Muscle layer of colon (tissue), 2 donors: Measurements from ENCODE around the gene APOBEC3G.
"Not testable (repeated sequence)": the region's sequence is repeated elsewhere in the genome, so short reads cannot be mapped to it uniquely, and the experiment has no call there.

Experiments
- H3K27ac ChIP-seq: one replicate; pipeline ENCODE4 v1.7.0; 2013; ENCODE audit warnings: low read depth, mild to moderate bottlenecking, low read length, moderate library complexity
- H3K27me3 ChIP-seq, 2 donors: one replicate each; pipeline ENCODE4 v1.7.0; 2013; ENCODE audit warnings: low read length in 2 of 2, mild to moderate bottlenecking in 2 of 2; ENCODE audit not compliant: insufficient read depth in 2 of 2, control insufficient read depth in 1 of 2
- H3K36me3 ChIP-seq: one replicate; pipeline ENCODE4 v1.7.0; 2013; ENCODE audit warnings: mild to moderate bottlenecking, low read length; ENCODE audit not compliant: insufficient read depth
- H3K4me1 ChIP-seq: one replicate; pipeline ENCODE4 v1.7.0; 2013; ENCODE audit warnings: mild to moderate bottlenecking, low read length; ENCODE audit not compliant: insufficient read depth
- H3K4me3 ChIP-seq, 2 donors: one replicate each; pipeline ENCODE4 v1.7.0; 2013; ENCODE audit warnings: low read length in 2 of 2, low read depth in 1 of 2, mild to moderate bottlenecking in 1 of 2, moderate library complexity in 1 of 2
- H3K9ac ChIP-seq: one replicate; pipeline ENCODE4 v1.7.0; 2013; ENCODE audit warnings: low read length
- H3K9me3 ChIP-seq: one replicate; pipeline ENCODE4 v1.7.0; 2013; ENCODE audit warnings: mild to moderate bottlenecking, low read length
- donor health status: abdominal sarcoma.
- donor health status: Adenocarcinoma of cecum.

The APOBEC3G gene

DNA sequence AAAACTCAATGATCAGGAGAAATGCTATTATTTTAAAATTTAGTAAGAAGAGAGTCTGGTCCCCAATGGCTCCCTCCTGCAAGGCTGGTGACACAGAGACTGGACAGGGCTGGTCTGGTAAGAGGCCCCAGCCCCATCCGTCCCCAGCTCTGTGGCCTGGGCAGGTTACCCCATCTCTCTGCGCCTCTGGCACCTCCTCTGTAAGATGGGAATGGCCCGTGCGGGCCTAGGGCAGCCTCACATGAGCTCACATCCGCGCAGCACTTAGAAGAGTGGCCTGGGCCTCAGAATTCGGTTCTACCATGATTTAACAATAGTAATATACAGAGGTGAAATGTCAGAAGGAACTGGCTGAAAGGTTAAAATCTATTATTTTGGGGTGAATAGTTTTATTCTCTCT, 35.2 kb upstream of the APOBEC3G start:
- no peaks in the 10 kb centered on the region for H3K9me3 ChIP-seq
- no peak overlapping the region for H3K4me3 ChIP-seq
- no peak overlapping the region for H3K9ac ChIP-seq
- no peak overlapping the region for H3K27ac ChIP-seq
- no peaks in the 10 kb centered on the region for H3K36me3 ChIP-seq
- peaks cover 10% of the 10 kb centered on the region for H3K4me1 ChIP-seq
- no peaks in the 10 kb centered on the region for H3K27me3 ChIP-seq

GRCh38 chr22:39043063-39043462, 34.0 kb upstream of the APOBEC3G start:
- not testable (repeated sequence) for H3K27me3 ChIP-seq, H3K4me1 ChIP-seq, H3K9ac ChIP-seq, H3K4me3 ChIP-seq, H3K9me3 ChIP-seq, H3K36me3 ChIP-seq, H3K27ac ChIP-seq

- not testable (repeated sequence) for H3K36me3 ChIP-seq, H3K4me1 ChIP-seq, H3K27ac ChIP-seq, H3K9me3 ChIP-seq, H3K27me3 ChIP-seq, H3K9ac ChIP-seq, H3K4me3 ChIP-seq
Observed at GRCh38 chr22:39045136-39045535, 31.9 kb upstream of the APOBEC3G start.

- not testable (repeated sequence) for H3K4me3 ChIP-seq, H3K9ac ChIP-seq, H3K4me1 ChIP-seq, H3K27ac ChIP-seq, H3K27me3 ChIP-seq, H3K9me3 ChIP-seq, H3K36me3 ChIP-seq
Observed at GRCh38 chr22:39049486-39049885, 27.6 kb upstream of the APOBEC3G start.

DNA sequence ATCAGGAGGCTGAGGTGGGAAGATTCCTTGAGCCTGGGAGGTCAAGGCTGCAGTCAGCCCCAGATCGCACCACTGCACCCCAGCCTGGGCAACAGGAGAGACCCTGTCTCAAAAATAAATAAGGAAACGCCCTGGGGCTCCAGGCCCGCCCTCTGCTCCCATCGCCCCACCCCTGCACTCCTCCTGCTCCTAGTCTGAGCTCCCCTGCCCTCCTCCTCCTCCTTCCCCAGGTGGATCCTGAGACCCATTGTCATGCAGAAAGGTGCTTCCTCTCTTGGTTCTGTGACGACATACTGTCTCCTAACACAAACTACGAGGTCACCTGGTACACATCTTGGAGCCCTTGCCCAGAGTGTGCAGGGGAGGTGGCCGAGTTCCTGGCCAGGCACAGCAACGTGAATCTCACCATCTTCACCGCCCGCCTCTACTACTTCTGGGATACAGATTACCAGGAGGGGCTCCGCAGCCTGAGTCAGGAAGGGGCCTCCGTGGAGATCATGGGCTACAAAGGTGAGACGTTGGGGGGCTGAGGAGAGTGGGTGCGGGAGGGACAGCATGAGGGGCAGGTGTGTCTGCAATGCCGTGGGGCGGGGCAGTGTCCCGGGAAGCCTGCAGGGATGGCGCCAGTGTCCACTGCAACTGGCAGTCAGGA, 25.1 kb upstream of the APOBEC3G start:
- H3K4me3 ChIP-seq, H3K36me3 ChIP-seq, H3K27me3 ChIP-seq, H3K9me3 ChIP-seq, H3K27ac ChIP-seq, H3K9ac ChIP-seq, H3K4me1 ChIP-seq: not testable (repeated sequence)

GRCh38 chr22:39055658-39056057, 21.4 kb upstream of the APOBEC3G start:
- Histone ChIP-seq H3K4me1 (no peaks in the 10 kb centered on the region), H3K36me3 (no peaks in the 10 kb centered on the region), H3K27ac (no peak overlapping the region), H3K9me3 (no peaks in the 10 kb centered on the region), H3K27me3 (no peaks in the 10 kb centered on the region), H3K4me3 (no peak overlapping the region), H3K9ac (no peak overlapping the region)

GRCh38 chr22:39061290-39061689, 15.8 kb upstream of the APOBEC3G start:
- H3K27ac ChIP-seq = not testable (repeated sequence)

GRCh38 chr22:39061951-39062350, 15.1 kb upstream of the APOBEC3G start:
- not testable (repeated sequence) for H3K36me3 ChIP-seq, H3K27ac ChIP-seq, H3K4me1 ChIP-seq, H3K9me3 ChIP-seq, H3K4me3 ChIP-seq, H3K9ac ChIP-seq, H3K27me3 ChIP-seq

More at GRCh38 chr22:39061290-39061689, 15.8 kb upstream of the APOBEC3G start:
- not testable (repeated sequence) for H3K27me3 ChIP-seq, H3K36me3 ChIP-seq, H3K4me1 ChIP-seq, H3K4me3 ChIP-seq, H3K9me3 ChIP-seq, H3K9ac ChIP-seq

DNA sequence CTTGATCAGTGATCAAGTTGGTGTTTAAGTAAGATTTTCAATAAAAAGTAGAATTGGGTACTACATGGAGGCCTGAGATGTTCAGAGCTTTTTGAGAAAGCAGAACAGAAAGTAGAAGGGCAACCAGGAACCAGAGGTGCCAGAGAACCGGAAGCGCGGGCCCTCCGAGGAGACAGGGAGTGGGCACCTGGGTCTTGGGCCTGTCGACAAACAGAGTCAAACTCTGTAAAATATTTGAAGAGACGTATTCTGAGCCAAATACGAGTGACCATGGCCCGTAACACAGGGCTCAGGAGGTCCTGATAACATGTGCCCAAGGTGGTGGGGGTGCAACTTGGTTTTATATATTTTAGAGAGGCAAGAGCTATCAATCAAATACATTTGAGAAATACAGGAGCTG, 13.2 kb upstream of the APOBEC3G start:
- not testable (repeated sequence) for H3K4me1 ChIP-seq, H3K4me3 ChIP-seq, H3K9ac ChIP-seq, H3K36me3 ChIP-seq, H3K27me3 ChIP-seq, H3K9me3 ChIP-seq, H3K27ac ChIP-seq

DNA sequence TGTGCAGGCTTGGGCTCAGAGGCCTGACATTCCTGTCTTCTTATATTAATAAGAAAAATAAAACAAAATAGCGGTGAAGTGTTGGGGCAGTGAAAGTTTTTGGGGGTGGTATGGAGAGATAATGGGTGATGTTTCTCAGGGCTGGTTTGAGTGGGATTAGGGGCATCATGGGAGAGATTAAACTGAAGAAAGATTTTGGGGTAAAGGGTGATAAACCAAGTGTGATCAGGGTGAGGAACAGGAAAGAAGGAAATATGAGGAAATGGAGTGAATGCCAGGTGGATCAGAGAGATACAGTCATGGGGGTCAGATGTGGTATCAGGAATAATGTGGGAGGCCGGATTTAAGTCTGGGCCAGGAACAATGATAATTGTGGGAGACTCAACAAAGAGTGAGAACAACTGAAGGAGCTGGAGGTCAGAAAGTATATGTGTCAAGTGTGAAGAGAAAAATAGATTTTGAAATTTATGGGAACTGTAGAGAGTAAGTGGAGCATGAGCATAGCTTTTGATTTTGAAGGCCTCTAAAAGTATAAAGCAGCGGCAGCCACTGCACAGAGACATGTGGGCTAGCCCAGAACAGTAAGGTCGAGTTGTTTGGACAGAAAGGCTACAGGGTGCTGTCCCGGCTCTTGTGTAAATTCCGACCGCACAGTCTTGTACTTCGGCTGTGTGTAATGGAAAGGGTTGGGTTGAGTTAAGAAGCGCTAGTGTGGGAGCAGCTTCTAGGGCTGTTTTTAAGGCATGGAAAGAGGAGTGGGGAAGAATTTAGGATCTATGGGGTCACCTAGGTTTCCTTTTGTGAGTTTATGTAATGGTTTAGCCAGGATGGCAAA, 10.4 kb upstream of the APOBEC3G start:
- not testable (repeated sequence) for H3K27me3 ChIP-seq, H3K4me3 ChIP-seq, H3K4me1 ChIP-seq, H3K9ac ChIP-seq, H3K9me3 ChIP-seq, H3K27ac ChIP-seq, H3K36me3 ChIP-seq

GRCh38 chr22:39068033-39068785, 8.9 kb upstream of the APOBEC3G start:
- no peaks in the 10 kb centered on the region for H3K9me3 ChIP-seq
- H3K4me1 ChIP-seq = no peaks in the 10 kb centered on the region
- H3K27me3 ChIP-seq = no peaks in the 10 kb centered on the region
- no peak overlapping the region for H3K4me3 ChIP-seq
- no peaks in the 10 kb centered on the region for H3K36me3 ChIP-seq
- no peak overlapping the region for H3K27ac ChIP-seq
- no peak overlapping the region for H3K9ac ChIP-seq
